ENCODE data around the gene SHC2.

SHC2 gene

DNA sequence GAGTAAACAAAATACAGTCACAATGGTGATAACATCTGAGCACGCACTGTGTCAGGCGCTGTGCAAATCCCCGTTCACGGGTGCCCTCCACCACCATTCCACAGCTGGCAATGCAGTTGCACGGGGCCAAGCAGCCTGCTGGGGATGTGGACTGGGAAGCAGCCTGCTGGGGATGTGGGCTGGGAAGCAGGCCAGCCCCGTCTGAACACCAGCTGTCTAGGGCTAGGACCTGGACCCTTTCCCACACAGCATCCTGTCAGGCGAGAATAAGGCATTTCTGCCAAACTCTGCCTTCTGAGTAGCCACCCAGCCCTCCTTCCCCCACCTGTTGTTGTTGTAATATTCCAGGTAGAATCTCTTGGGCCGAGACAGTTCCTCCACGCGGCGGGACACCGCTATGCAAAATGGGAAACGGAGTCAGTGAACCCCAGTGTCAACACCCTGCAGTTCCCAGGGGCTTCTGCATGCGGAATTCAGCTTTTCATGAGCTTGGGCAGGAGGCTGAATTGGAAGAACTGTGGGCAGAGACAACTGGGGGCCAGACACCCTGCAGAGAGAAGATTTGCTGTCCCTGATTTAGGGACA is 88.4 kb downstream of the SHC2 start:
- TF ChIP-seq, protein P1, sequence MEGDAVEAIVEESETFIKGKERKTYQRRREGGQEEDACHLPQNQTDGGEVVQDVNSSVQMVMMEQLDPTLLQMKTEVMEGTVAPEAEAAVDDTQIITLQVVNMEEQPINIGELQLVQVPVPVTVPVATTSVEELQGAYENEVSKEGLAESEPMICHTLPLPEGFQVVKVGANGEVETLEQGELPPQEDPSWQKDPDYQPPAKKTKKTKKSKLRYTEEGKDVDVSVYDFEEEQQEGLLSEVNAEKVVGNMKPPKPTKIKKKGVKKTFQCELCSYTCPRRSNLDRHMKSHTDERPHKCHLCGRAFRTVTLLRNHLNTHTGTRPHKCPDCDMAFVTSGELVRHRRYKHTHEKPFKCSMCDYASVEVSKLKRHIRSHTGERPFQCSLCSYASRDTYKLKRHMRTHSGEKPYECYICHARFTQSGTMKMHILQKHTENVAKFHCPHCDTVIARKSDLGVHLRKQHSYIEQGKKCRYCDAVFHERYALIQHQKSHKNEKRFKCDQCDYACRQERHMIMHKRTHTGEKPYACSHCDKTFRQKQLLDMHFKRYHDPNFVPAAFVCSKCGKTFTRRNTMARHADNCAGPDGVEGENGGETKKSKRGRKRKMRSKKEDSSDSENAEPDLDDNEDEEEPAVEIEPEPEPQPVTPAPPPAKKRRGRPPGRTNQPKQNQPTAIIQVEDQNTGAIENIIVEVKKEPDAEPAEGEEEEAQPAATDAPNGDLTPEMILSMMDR (IDR thresholded peaks at IDR 0.05; ENCODE audit: low read depth, low read length) = no peak
- H3K4me3 ChIP-seq (replicated peaks in 1 of 2; ENCODE audit: low read depth in 2 of 2, low read length in 2 of 2) = no peak overlapping the region
- DNase-seq (ENCODE audit: low read depth in 2 of 2) = peak; percentile 66 to 89

DNA sequence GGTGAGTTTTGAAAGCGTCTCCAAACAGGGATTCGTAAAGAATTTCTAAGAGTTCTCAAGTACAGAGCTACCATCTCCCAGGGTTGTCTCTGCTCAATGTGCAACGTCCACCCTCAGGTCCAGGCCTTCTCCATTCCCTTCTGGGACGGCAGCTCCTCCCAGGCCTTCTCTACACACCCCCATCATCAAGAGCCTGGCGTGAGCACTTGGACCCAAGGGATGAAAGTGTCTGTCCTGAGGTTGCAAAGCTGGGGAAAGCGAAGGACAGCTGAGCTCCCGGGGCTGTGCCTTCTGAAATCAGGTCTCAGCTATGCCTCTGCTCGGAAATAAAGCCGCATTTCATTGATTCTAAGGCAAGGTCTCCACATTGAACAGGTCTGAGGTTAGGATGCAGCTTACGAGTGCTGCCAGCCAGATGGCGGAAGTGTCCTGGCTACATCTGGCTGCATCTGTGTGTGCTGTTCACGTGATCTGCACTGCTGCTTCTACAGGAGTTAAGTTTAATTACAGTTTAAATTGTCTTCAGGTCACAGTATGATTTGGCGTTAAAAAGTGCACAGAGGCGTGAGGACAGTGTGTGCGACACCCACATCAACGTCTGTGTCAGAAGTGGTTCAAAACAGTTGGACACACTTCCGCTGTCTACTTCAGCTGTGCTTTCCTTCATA is 89.2 kb downstream of the SHC2 start:
- peak in 1 of 2 donors; percentile 14 for DNase-seq (ENCODE audit: low read depth in 2 of 2)
- no peak overlapping the region for H3K4me3 ChIP-seq (replicated peaks in 1 of 2; ENCODE audit: low read depth in 2 of 2, low read length in 2 of 2)
- TF ChIP-seq, protein P1 (IDR thresholded peaks at IDR 0.05; ENCODE audit: low read depth, low read length) = no peak

DNA sequence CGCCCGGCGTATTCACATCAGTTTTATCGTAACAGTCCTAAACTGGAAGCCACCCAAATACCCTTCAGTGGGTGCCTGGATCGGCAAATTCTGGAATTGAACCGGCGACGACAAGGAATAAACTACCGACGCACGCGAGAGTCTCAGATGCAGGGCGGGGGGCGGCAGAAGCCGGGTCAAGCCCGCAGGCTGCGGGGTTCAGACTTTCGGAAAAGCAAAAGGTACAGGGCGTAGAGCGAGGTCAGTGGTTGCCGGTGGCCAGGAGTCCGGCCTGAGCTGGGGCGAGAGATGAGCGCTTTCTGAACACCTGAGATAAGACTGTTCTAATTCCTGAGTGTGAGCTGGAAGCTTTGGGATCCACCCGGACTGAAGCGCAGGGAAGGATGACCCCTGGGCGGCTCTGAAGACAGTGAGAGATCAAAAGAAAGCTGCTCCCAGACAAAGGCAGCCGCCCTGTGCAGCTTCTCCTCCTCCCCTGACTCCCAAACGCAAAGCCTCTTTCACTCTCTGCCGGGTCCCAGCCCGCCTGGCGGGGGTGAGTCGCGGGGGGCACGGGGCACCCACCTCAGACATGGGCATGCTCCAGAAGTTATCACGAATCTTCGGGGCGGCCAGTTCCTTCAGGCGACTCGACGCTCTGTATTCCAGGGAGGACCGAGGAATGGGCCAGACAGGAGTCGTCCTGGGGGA is 90.0 kb downstream of the SHC2 start:
- H3K4me3 ChIP-seq (replicated peaks in 1 of 2; ENCODE audit: low read depth in 2 of 2, low read length in 2 of 2) = no peak overlapping the region
- TF ChIP-seq, protein P1 (IDR thresholded peaks at IDR 0.05; ENCODE audit: low read depth, low read length) = no peak
- DNase-seq (ENCODE audit: low read depth in 2 of 2) = no peak

DNA sequence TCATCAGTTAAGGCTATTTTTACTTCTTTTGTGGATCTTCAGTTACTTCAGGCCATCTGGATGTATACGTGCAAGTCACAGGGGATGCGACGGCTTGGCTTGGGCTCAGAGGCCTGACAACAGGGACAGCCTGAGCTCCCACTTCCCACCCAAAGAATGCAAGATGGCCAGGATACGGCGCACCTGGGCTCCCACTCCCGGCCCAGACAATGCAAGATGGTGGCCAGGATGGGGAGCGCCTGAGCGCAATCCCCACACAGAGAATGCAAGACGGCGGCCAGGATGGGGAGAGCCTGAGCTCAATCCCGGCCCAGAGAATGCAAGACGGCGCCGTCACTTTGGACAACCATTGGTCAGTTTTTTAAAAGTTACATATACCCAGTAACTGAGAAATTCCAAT is 91.0 kb downstream of the SHC2 start:
- TF ChIP-seq, protein P1 (IDR thresholded peaks at IDR 0.05; ENCODE audit: low read depth, low read length) = no peak
- no peak for DNase-seq (ENCODE audit: low read depth in 2 of 2)
- no peak overlapping the region for H3K4me3 ChIP-seq (replicated peaks in 1 of 2; ENCODE audit: low read depth in 2 of 2, low read length in 2 of 2)

DNA sequence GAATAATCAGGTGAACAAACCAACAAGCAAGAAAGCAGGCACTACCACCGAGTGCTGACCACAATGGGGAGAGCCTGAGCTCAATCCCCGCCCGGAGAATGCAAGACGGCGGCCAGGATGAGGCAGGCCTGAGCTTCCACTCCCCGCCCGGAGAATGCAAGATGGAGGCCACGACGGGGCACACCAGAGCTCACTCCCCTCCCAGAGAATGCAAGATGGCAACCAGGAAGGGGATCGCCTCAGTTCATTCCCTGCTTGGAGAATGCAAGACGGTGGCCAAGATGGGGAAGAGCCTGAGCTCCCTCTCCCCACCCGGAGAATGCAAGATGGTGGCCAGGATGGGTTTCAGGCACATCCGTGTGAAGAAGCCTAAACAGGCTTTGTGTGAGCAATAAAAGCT is 91.6 kb downstream of the SHC2 start:
- DNase-seq (ENCODE audit: low read depth in 2 of 2) = no peak
- TF ChIP-seq, protein P1 (IDR thresholded peaks at IDR 0.05; ENCODE audit: low read depth, low read length) = no peak
- no peak overlapping the region for H3K4me3 ChIP-seq (replicated peaks in 1 of 2; ENCODE audit: low read depth in 2 of 2, low read length in 2 of 2)

DNA sequence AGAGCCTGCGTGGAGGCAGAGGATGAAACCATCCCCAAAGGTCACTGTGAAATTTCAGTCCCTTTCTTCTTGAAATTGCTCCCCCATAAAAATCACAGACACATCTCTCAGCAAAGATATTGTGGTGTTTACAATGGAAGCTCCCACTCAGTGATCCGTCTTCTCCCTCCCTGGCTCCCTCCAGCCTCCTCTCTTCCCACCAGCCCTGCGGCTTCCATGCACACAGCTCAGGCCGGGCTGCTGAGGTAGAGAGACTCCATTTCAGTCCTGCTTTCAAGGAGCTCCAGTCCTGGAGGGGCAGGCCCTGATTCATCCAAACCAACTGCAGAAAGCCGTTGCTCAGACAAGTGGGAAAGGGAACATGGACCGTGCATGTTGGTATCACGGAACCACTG is 92.2 kb downstream of the SHC2 start:
- TF ChIP-seq, protein P1 (IDR thresholded peaks at IDR 0.05; ENCODE audit: low read depth, low read length) = no peak
- DNase-seq (ENCODE audit: low read depth in 2 of 2) = no peak
- H3K4me3 ChIP-seq (replicated peaks in 1 of 2; ENCODE audit: low read depth in 2 of 2, low read length in 2 of 2) = no peak overlapping the region

Measured in cardiac fibroblast (primary cell).